Skeletal muscle tissue (tissue), 4 donors: ENCODE measurements around the gene ISG20. TPM values are rescaled to one million over a fixed set of nuclear protein-coding genes. Genes with fewer than 3 reads are reported as not detected.

Experiments used
- H3K27ac ChIP-seq: one replicate; pipeline ENCODE4 v1.7.0; 2013; ENCODE audit warnings: mild to moderate bottlenecking, low read depth, low read length, inconsistent platforms
- H3K27me3 ChIP-seq, 3 donors: one replicate each; pipeline ENCODE4 v1.7.0; 2013; ENCODE audit warnings: low read length in 3 of 3; ENCODE audit not compliant: control insufficient read depth in 3 of 3, insufficient read depth in 3 of 3
- H3K36me3 ChIP-seq, 3 donors: one replicate each; pipeline ENCODE4 v1.7.0; 2013; ENCODE audit warnings: low read length in 3 of 3; ENCODE audit not compliant: control insufficient read depth in 3 of 3, insufficient read depth in 3 of 3
- H3K4me1 ChIP-seq, 3 donors: one replicate each; pipeline ENCODE4 v1.7.0; 2013; ENCODE audit warnings: low read length in 3 of 3, mild to moderate bottlenecking in 3 of 3; ENCODE audit not compliant: control insufficient read depth in 3 of 3, insufficient read depth in 3 of 3
- H3K4me3 ChIP-seq, 3 donors: one replicate each; pipeline ENCODE4 v1.7.0; 2013; ENCODE audit warnings: low read length in 3 of 3
- H3K9ac ChIP-seq, 3 donors: one replicate each; pipeline ENCODE4 v1.7.0; 2013; ENCODE audit warnings: low read length in 3 of 3, mild to moderate bottlenecking in 3 of 3, moderate library complexity in 2 of 3, low read depth in 1 of 3
- H3K9me3 ChIP-seq, 3 donors: one replicate each; pipeline ENCODE4 v1.7.0; 2013; ENCODE audit warnings: low read length in 3 of 3; ENCODE audit not compliant: control insufficient read depth in 3 of 3
- total RNA-seq: library from RNA; depleted of rRNA; stranded (reverse); fragments of >200 nt; gene quantifications from one replicate; pipeline ENCODE4 v1.2.3, GENCODE V29; 2014
- donor health status: Osteomylitis.

ISG20 gene
- total RNA-seq, 1 donor from 2014 or later, result 0.52 TPM

- Histone ChIP-seq H3K9me3 (no peaks in the 10 kb centered on the region), H3K36me3 (no peaks in the 10 kb centered on the region), H3K27me3 (peaks cover 6 to 14% (median 10%) of the 10 kb centered on the region in 3 donors), H3K4me1 (no peaks in the 10 kb centered on the region), H3K4me3 (no peak overlapping the region), H3K9ac (no peak overlapping the region), H3K27ac (no peak overlapping the region)
Observed at GRCh38 chr15:88686166-88686565, 47.4 kb downstream of the ISG20 start.

- Histone ChIP-seq H3K27me3 (peaks cover 6 to 18% (median 10%) of the 10 kb centered on the region in 3 donors), H3K9ac (no peak overlapping the region), H3K4me3 (no peak overlapping the region), H3K27ac (no peak overlapping the region), H3K4me1 (no peaks in the 10 kb centered on the region), H3K36me3 (no peaks in the 10 kb centered on the region), H3K9me3 (no peaks in the 10 kb centered on the region)
Observed at GRCh38 chr15:88688394-88688933, 49.6 kb downstream of the ISG20 start.

GRCh38 chr15:88690331-88690730 lies 51.5 kb downstream of the ISG20 start:
- no peak overlapping the region for H3K9ac ChIP-seq
- no peaks in the 10 kb centered on the region for H3K36me3 ChIP-seq
- H3K4me3 ChIP-seq, result no peak overlapping the region
- no peaks in the 10 kb centered on the region for H3K4me1 ChIP-seq
- H3K27ac ChIP-seq, result no peak overlapping the region
- H3K9me3 ChIP-seq, result no peaks in the 10 kb centered on the region
- peaks cover 8 to 22% (median 10%) of the 10 kb centered on the region in 3 donors for H3K27me3 ChIP-seq

GRCh38 chr15:88693191-88693590 lies 54.4 kb downstream of the ISG20 start:
- H3K4me1 ChIP-seq, result no peaks in the 10 kb centered on the region
- no peak overlapping the region for H3K4me3 ChIP-seq
- H3K36me3 ChIP-seq, result no peaks in the 10 kb centered on the region
- peaks cover 0 to 3% (median 0%) of the 10 kb centered on the region in 3 donors for H3K9me3 ChIP-seq
- H3K27ac ChIP-seq, result no peak overlapping the region
- H3K9ac ChIP-seq, result no peak overlapping the region
- H3K27me3 ChIP-seq, result peaks cover 8 to 25% (median 13%) of the 10 kb centered on the region in 3 donors

GRCh38 chr15:88695101-88695500 lies 56.3 kb downstream of the ISG20 start:
- Histone ChIP-seq H3K36me3 (no peaks in the 10 kb centered on the region), H3K27me3 (peaks cover 8 to 17% (median 8%) of the 10 kb centered on the region in 3 donors), H3K9me3 (peaks cover 0 to 3% (median 0%) of the 10 kb centered on the region in 3 donors), H3K4me1 (no peaks in the 10 kb centered on the region), H3K9ac (no peak overlapping the region), H3K4me3 (no peak overlapping the region), H3K27ac (no peak overlapping the region)

- Histone ChIP-seq H3K9ac (no peak overlapping the region), H3K9me3 (peaks cover 0 to 3% (median 0%) of the 10 kb centered on the region in 3 donors), H3K27me3 (peaks cover 5 to 15% (median 7%) of the 10 kb centered on the region in 3 donors), H3K36me3 (no peaks in the 10 kb centered on the region), H3K27ac (no peak overlapping the region), H3K4me1 (no peaks in the 10 kb centered on the region), H3K4me3 (no peak overlapping the region)
Observed at GRCh38 chr15:88695691-88696251, 57.0 kb downstream of the ISG20 start.

- peaks cover 2 to 10% (median 5%) of the 10 kb centered on the region in 3 donors for H3K27me3 ChIP-seq
- H3K4me1 ChIP-seq, result no peaks in the 10 kb centered on the region
- H3K9ac ChIP-seq, result no peak overlapping the region
- H3K9me3 ChIP-seq, result peaks cover 0 to 3% (median 0%) of the 10 kb centered on the region in 3 donors
- no peak overlapping the region for H3K4me3 ChIP-seq
- H3K36me3 ChIP-seq, result no peaks in the 10 kb centered on the region
- no peak overlapping the region for H3K27ac ChIP-seq
Observed at GRCh38 chr15:88696254-88696653, 57.4 kb downstream of the ISG20 start.

- Histone ChIP-seq H3K9me3 (peaks cover 0 to 3% (median 0%) of the 10 kb centered on the region in 3 donors), H3K4me3 (no peak overlapping the region), H3K36me3 (no peaks in the 10 kb centered on the region), H3K27me3 (peaks cover 2 to 10% (median 5%) of the 10 kb centered on the region in 3 donors), H3K9ac (no peak overlapping the region), H3K27ac (no peak overlapping the region), H3K4me1 (no peaks in the 10 kb centered on the region)
Observed at GRCh38 chr15:88697276-88697675, 58.5 kb downstream of the ISG20 start.

- no peak overlapping the region for H3K4me3 ChIP-seq
- peaks cover 0 to 3% (median 0%) of the 10 kb centered on the region in 3 donors for H3K9me3 ChIP-seq
- H3K27me3 ChIP-seq, result peaks cover 0 to 5% (median 5%) of the 10 kb centered on the region in 3 donors
- no peak overlapping the region for H3K27ac ChIP-seq
- H3K36me3 ChIP-seq, result no peaks in the 10 kb centered on the region
- peaks cover 0 to 2% (median 0%) of the 10 kb centered on the region in 3 donors for H3K4me1 ChIP-seq
- no peak overlapping the region for H3K9ac ChIP-seq
Observed at GRCh38 chr15:88699861-88700260, 61.0 kb downstream of the ISG20 start.

- Histone ChIP-seq H3K27ac (no peak overlapping the region), H3K9ac (no peak overlapping the region), H3K27me3 (peaks cover 2 to 5% (median 3%) of the 10 kb centered on the region in 3 donors), H3K36me3 (no peaks in the 10 kb centered on the region), H3K4me3 (no peak overlapping the region), H3K9me3 (peaks cover 0 to 3% (median 0%) of the 10 kb centered on the region in 3 donors), H3K4me1 (peaks cover 3% of the 10 kb centered on the region in 3 donors)
Observed at GRCh38 chr15:88700716-88701115, 61.9 kb downstream of the ISG20 start.
